ENCODE data around the gene NOD2.

DNA sequence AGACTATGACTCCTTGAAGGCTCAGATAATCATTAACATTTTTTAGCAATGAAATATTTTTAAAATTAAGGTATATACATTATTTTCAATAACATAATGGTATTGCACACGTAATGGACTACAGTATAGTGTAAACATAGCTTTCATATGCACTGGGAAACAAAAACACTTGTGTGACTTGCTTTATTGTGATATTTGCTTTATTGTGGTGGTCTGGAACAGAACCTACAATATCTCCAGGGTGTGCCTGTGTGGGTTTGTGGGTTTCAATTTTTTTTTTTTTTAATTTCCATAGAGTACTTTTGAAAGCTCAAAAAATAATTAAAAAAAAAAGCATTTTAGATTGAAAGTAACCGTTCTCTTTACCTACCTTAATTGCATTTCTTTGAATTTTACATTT is 73.8 kb downstream of the NOD2 start:
- TF ChIP-seq, protein P1, sequence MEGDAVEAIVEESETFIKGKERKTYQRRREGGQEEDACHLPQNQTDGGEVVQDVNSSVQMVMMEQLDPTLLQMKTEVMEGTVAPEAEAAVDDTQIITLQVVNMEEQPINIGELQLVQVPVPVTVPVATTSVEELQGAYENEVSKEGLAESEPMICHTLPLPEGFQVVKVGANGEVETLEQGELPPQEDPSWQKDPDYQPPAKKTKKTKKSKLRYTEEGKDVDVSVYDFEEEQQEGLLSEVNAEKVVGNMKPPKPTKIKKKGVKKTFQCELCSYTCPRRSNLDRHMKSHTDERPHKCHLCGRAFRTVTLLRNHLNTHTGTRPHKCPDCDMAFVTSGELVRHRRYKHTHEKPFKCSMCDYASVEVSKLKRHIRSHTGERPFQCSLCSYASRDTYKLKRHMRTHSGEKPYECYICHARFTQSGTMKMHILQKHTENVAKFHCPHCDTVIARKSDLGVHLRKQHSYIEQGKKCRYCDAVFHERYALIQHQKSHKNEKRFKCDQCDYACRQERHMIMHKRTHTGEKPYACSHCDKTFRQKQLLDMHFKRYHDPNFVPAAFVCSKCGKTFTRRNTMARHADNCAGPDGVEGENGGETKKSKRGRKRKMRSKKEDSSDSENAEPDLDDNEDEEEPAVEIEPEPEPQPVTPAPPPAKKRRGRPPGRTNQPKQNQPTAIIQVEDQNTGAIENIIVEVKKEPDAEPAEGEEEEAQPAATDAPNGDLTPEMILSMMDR (IDR thresholded peaks at IDR 0.05): no peak
- TF ChIP-seq POLR2A (IDR thresholded peaks at IDR 0.05): no peak
